Hepatocyte (in vitro differentiated cells): ENCODE results near the gene SRGAP2C.
"Not testable (repeated sequence)": the region's sequence is repeated elsewhere in the genome, so short reads cannot be mapped to it uniquely, and the experiment has no call there.

Experiments used
- EZH2 ChIP-seq: fragments of 200-600 bp; sonication (generic); IDR thresholded peaks from 2 replicates; pipeline ENCODE4 v1.6.1; 2016; ENCODE audit warnings: antibody characterized with exemption, mild to moderate bottlenecking, borderline replicate concordance
- EZH2phosphoT487 ChIP-seq: fragments of 200-600 bp; sonication (generic); IDR thresholded peaks from one replicate; pipeline ENCODE4 v1.6.1; 2018; ENCODE audit warnings: antibody characterized with exemption, mild to moderate bottlenecking, low read depth, moderate library complexity; ENCODE audit not compliant: unreplicated experiment, severe bottlenecking
- TF ChIP-seq, protein P1 (sequence below): fragments of 200-600 bp; sonication (generic); IDR thresholded peaks from 2 replicates; pipeline ENCODE4 v1.5.1; 2016; ENCODE audit warnings: antibody characterized with exemption, mild to moderate bottlenecking; ENCODE audit not compliant: poor library complexity

DNA sequence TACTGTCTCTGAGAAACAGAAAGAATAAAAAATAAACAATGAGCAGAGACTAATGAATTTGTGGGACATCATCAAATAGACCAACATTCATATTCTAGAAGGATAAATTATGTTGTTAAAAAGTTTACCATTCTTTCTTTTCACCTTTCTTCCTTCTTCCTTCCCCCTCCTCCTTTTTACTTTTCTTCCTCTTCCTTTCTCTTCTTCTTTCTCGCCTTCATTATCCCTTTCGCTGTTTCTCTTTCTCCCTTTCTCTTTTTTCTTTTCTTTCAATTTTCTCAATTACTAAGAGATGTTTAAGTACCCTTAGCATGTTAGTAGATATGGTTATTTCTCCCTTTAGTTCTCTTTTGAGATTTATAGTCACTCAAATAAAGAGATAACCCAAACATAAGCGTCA lies 207.4 kb downstream of the SRGAP2C start:
- TF ChIP-seq, protein P1, sequence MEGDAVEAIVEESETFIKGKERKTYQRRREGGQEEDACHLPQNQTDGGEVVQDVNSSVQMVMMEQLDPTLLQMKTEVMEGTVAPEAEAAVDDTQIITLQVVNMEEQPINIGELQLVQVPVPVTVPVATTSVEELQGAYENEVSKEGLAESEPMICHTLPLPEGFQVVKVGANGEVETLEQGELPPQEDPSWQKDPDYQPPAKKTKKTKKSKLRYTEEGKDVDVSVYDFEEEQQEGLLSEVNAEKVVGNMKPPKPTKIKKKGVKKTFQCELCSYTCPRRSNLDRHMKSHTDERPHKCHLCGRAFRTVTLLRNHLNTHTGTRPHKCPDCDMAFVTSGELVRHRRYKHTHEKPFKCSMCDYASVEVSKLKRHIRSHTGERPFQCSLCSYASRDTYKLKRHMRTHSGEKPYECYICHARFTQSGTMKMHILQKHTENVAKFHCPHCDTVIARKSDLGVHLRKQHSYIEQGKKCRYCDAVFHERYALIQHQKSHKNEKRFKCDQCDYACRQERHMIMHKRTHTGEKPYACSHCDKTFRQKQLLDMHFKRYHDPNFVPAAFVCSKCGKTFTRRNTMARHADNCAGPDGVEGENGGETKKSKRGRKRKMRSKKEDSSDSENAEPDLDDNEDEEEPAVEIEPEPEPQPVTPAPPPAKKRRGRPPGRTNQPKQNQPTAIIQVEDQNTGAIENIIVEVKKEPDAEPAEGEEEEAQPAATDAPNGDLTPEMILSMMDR = not testable (repeated sequence)
- not testable (repeated sequence) for TF ChIP-seq EZH2phosphoT487, EZH2
